Suprapubic skin (tissue), 4 donors: ENCODE data around the gene OR8B8. TPM values are rescaled to one million over a fixed set of nuclear protein-coding genes. Genes with fewer than 3 reads are reported as not detected.

Source experiments
- DNase-seq, 2 donors: peaks; one replicate each; pipeline ENCODE4 v3.0.0-alpha.2; 2019; ENCODE audit warnings: low spot score in 2 of 2
- H3K27ac ChIP-seq: fragments of 200-600 bp; sonication (generic); one replicate; pipeline ENCODE4 v1.5.1; 2019
- H3K27me3 ChIP-seq: fragments of 200-600 bp; sonication (generic); one replicate; pipeline ENCODE4 v1.5.1; 2019
- H3K36me3 ChIP-seq: fragments of 200-600 bp; sonication (generic); one replicate; pipeline ENCODE4 v1.5.1; 2019
- H3K4me1 ChIP-seq: fragments of 200-600 bp; sonication (generic); one replicate; pipeline ENCODE4 v1.5.1; 2019
- H3K4me3 ChIP-seq: fragments of 200-600 bp; sonication (generic); one replicate; pipeline ENCODE4 v1.5.1; 2019; ENCODE audit warnings: mild to moderate bottlenecking
- H3K9me3 ChIP-seq: fragments of 200-600 bp; sonication (generic); one replicate; pipeline ENCODE4 v1.5.1; 2019
- EP300 ChIP-seq: sonication (generic); formaldehyde crosslinking; IDR thresholded peaks from one replicate; pipeline ENCODE4 v1.6.1; 2017; ENCODE audit warnings: antibody characterized with exemption
- POLR2A ChIP-seq, 2 donors: fragments of 450-650 bp; IDR thresholded peaks; one replicate each; pipeline ENCODE4 v1.6.1; 2017; ENCODE audit warnings: antibody characterized with exemption in 2 of 2, mild to moderate bottlenecking in 2 of 2, moderate library complexity in 2 of 2
- POLR2AphosphoS5 ChIP-seq, 3 donors: sonication (generic); formaldehyde crosslinking; IDR thresholded peaks; one replicate each; pipeline ENCODE4 v1.6.1; 2017; ENCODE audit warnings: antibody characterized with exemption in 3 of 3
- WGBS: methylation state at CpG from one replicate; pipeline ENCODE4 v1.1.5; 2018; 5-methylcytosine and 5-hydroxymethylcytosine counted together
- total RNA-seq, 4 donors: library from RNA; depleted of rRNA; stranded (reverse); fragments of >200 nt; gene quantifications; one replicate each; pipeline ENCODE4 v1.1.0, GENCODE V29; 2016
- TF ChIP-seq, protein P1 (sequence below), 2 donors: fragments of 200-600 bp in 1 of 2; fragments of 450-650 bp in 1 of 2; sonication (generic) in 1 of 2; IDR thresholded peaks; one replicate each; pipeline ENCODE4 v1.5.1; 2016 to 2019; ENCODE audit warnings: antibody characterized with exemption in 2 of 2, mild to moderate bottlenecking in 1 of 2, moderate library complexity in 1 of 2

The OR8B8 gene
- total RNA-seq, 4 donors from 2014 or later, result not detected

DNA sequence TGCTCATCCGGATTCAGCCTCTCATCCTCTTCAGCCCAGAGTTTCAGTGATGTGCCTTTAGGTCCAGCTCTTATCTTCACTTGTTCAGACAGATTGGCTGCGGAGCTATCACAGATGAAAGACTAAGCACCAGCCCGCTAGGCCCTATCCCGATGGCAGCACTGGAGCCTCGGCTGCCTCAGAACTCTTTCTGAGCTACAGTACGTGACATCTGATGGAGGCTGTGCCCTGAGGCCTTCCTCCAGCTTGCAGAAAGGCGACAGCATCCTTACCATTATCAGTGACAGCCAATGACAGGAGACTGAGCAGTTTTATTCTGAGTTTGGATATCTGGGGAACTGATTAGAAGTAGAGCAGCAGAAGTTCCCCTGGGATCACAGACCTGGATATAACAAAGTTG, 4.0 kb downstream of the OR8B8 start:
- no peaks in the 10 kb centered on the region for H3K4me1 ChIP-seq
- DNase-seq, result no peak
- no peak for TF ChIP-seq EP300
- no peak for TF ChIP-seq POLR2A (IDR thresholded peaks at IDR 0.05)
- TF ChIP-seq POLR2AphosphoS5 (IDR thresholded peaks at IDR 0.05), result no peak
- TF ChIP-seq, protein P1, sequence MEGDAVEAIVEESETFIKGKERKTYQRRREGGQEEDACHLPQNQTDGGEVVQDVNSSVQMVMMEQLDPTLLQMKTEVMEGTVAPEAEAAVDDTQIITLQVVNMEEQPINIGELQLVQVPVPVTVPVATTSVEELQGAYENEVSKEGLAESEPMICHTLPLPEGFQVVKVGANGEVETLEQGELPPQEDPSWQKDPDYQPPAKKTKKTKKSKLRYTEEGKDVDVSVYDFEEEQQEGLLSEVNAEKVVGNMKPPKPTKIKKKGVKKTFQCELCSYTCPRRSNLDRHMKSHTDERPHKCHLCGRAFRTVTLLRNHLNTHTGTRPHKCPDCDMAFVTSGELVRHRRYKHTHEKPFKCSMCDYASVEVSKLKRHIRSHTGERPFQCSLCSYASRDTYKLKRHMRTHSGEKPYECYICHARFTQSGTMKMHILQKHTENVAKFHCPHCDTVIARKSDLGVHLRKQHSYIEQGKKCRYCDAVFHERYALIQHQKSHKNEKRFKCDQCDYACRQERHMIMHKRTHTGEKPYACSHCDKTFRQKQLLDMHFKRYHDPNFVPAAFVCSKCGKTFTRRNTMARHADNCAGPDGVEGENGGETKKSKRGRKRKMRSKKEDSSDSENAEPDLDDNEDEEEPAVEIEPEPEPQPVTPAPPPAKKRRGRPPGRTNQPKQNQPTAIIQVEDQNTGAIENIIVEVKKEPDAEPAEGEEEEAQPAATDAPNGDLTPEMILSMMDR (IDR thresholded peaks at IDR 0.05), result no peak
- 68% methylated on average over 7 of the region's 7 CpGs for WGBS
- no peaks in the 10 kb centered on the region for H3K9me3 ChIP-seq
- no peak overlapping the region for H3K4me3 ChIP-seq
- H3K36me3 ChIP-seq, result no peaks in the 10 kb centered on the region
- no peaks in the 10 kb centered on the region for H3K27me3 ChIP-seq
- H3K27ac ChIP-seq, result no peak overlapping the region

GRCh38 chr11:124441081-124441480, 4.4 kb downstream of the OR8B8 start:
- WGBS, result 77% methylated on average over 5 of the region's 5 CpGs
- DNase-seq, result no peak
- Histone ChIP-seq H3K9me3 (no peaks in the 10 kb centered on the region), H3K36me3 (no peaks in the 10 kb centered on the region), H3K27me3 (no peaks in the 10 kb centered on the region), H3K4me3 (no peak overlapping the region), H3K27ac (no peak overlapping the region), H3K4me1 (no peaks in the 10 kb centered on the region)
- TF ChIP-seq POLR2A (IDR thresholded peaks at IDR 0.05) (no peak), POLR2AphosphoS5 (IDR thresholded peaks at IDR 0.05) (no peak), EP300 (no peak)
- TF ChIP-seq, protein P1 (IDR thresholded peaks at IDR 0.05), result no peak

DNA sequence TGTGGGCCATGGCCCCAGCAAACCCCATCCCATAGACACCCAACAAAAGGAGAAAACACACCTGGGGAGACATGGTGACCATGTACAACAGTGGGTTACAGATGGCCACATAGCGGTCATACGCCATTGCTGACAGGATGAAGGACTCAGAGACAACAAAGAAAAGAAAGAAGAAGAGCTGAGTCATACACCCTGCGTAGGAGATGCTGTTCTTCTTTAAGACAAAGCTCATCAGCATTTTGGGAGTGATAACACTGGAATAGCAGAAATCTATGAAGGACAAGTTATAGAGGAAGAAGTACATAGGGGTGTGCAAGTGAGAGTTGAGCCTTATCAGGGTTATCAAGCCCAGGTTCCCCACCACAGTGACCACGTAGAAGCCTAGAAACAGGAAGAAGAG, 4.9 kb downstream of the OR8B8 start:
- Histone ChIP-seq H3K27me3 (no peaks in the 10 kb centered on the region), H3K4me3 (no peak overlapping the region)
- 76% methylated on average over 4 of the region's 4 CpGs for WGBS

DNA sequence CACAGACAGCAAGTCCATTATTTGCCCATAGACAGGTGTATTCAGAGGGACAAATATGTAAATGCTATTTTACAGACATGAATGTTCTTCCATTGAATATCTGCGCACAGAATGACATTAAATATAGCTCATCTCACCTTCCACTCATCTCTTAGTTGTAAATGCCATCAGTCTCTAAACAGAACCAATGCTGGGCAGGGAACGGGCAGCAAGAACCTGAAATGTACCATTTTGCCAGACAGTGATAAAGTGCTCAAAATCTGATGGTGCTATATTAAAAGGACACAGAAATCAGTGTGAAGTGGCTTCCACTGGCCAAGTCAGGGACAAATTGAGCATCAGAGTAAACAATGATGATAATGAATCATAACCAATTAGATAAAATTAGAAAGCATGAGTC, 10.8 kb downstream of the OR8B8 start:
- WGBS, result 77% methylated on average over 2 of the region's 2 CpGs
- TF ChIP-seq EP300 (no peak), POLR2A (IDR thresholded peaks at IDR 0.05) (no peak), POLR2AphosphoS5 (IDR thresholded peaks at IDR 0.05) (no peak)
- TF ChIP-seq, protein P1 (IDR thresholded peaks at IDR 0.05), result no peak
- Histone ChIP-seq H3K9me3 (no peaks in the 10 kb centered on the region), H3K27ac (no peak overlapping the region), H3K4me1 (no peaks in the 10 kb centered on the region), H3K36me3 (no peaks in the 10 kb centered on the region), H3K27me3 (no peaks in the 10 kb centered on the region), H3K4me3 (no peak overlapping the region)
- DNase-seq, result no peak

More for the DNA sequence above, 4.9 kb downstream of the OR8B8 start:
- TF ChIP-seq, protein P1 (IDR thresholded peaks at IDR 0.05), result no peak
- TF ChIP-seq POLR2A (IDR thresholded peaks at IDR 0.05), result no peak
- no peak for TF ChIP-seq POLR2AphosphoS5 (IDR thresholded peaks at IDR 0.05)
- TF ChIP-seq EP300, result no peak
- DNase-seq, result no peak
- H3K4me1 ChIP-seq, result no peaks in the 10 kb centered on the region
- H3K9me3 ChIP-seq, result no peaks in the 10 kb centered on the region
- no peak overlapping the region for H3K27ac ChIP-seq
- no peaks in the 10 kb centered on the region for H3K36me3 ChIP-seq

- H3K27me3 ChIP-seq, result no peaks in the 10 kb centered on the region
- no peak overlapping the region for H3K27ac ChIP-seq
- no peaks in the 10 kb centered on the region for H3K36me3 ChIP-seq
- no peak overlapping the region for H3K4me3 ChIP-seq
- H3K9me3 ChIP-seq, result no peaks in the 10 kb centered on the region
- no peak for DNase-seq
- TF ChIP-seq POLR2A (IDR thresholded peaks at IDR 0.05) (no peak), POLR2AphosphoS5 (IDR thresholded peaks at IDR 0.05) (no peak), EP300 (no peak)
- TF ChIP-seq, protein P1 (IDR thresholded peaks at IDR 0.05), result no peak
- H3K4me1 ChIP-seq, result no peaks in the 10 kb centered on the region
- 75% methylated on average over 2 of the region's 2 CpGs for WGBS
Measured at GRCh38 chr11:124429599-124429998, 15.9 kb downstream of the OR8B8 start.
